HS-27A (cell line): Measurements from ENCODE around the gene TIMM21.
A peak's percentile ranks its signal among the peaks of the same experiment; 100 is the strongest.

Source experiments
- DNase-seq: peaks from one replicate; pipeline ENCODE4 v3.0.0-alpha.2; 2012; ENCODE audit warnings: low read depth, missing footprints

TIMM21 gene

DNA sequence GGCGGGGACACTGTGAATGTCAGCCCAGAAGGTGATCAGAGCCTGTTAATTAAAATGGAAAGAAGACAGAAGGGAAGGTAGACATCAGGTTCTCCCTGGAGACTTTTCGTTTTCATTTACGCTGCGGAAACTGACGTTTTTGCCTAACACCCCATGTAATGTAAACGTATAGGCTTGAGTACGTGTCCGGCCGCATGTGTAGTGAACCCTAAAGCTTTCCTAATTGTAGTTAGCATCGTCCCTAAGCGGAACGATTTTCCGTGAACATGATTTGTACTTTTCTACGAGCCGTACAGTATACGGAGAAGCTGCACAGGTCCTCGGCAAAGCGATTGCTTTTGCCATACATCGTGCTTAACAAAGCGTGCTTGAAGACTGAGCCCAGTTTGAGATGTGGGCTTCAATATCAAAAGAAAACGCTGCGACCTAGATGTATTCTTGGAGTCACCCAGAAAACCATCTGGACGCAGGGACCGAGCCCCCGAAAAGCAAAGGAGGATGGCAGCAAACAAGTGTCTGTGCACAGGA lies 284 bp downstream of the TIMM21 start:
- DNase-seq: peak; percentile 0

DNA sequence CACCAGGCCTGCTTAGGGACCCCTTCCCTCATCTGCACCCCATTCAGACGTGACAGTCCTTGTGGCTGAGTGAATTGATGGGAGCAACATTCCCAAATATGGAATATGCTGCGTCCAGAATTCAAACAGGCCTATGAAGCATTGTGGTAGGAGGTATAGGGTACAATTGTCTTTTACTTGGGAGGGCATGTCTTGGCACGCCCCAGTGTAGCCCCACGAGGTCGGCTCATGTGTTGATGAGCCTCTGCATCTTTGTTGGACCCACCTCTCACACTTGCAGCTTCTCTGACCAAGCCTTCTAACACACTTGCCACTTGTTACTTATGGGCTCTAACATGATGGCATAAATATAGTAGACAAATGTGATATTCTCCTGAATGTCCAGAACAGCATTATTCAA lies 1.6 kb downstream of the TIMM21 start:
- no peak for DNase-seq

GRCh38 chr18:74152270-74152669 lies 3.9 kb downstream of the TIMM21 start:
- DNase-seq: no peak

DNA sequence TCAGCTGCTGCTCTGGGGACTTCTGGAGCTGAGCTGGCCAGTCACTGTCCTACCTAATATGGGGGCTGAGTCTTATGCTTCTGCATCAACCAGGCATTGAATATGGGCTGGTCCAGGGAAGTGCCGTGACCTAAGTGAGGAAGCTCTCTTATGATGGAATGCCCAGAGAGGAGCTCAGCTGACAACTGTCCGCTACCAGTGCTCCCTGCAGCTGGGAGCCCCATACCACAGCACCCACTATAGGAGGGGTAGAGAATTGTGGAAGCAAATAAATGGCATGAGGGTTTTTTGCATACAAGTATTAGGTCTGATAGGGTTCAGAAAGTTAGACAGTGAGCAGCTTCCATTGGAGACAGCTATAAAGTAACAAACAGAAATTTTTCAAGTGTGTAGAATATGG lies 4.5 kb downstream of the TIMM21 start:
- DNase-seq: no peak

- DNase-seq: no peak
Observed at GRCh38 chr18:74153377-74153776, 5.1 kb downstream of the TIMM21 start.

DNA sequence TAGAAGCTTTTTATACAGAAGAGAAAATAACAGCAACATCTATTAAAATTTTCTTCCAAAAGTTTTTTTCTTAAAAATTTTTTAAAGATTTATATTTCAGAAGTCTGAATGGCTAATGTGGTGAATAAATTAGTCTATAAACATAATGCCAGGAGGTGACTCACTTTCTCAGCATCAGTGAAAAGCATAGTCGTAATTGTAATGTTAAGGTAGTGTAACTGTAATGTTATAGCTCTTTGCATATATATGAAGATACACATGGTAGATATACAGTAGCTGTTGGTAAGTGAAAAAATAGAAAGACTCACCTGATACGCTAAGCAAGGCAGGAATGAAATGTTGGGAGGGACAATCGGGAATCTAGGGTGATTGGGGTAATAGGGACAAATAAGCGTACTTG lies 5.5 kb downstream of the TIMM21 start:
- no peak for DNase-seq

- no peak for DNase-seq
Observed at GRCh38 chr18:74154716-74155115, 6.4 kb downstream of the TIMM21 start.

- DNase-seq: no peak
Observed at GRCh38 chr18:74155276-74155675, 7.0 kb downstream of the TIMM21 start.

GRCh38 chr18:74163019-74163660 lies 14.8 kb downstream of the TIMM21 start:
- DNase-seq: no peak

- no peak for DNase-seq
Observed at GRCh38 chr18:74166386-74166785, 18.1 kb downstream of the TIMM21 start.

GRCh38 chr18:74171910-74172606 lies 23.7 kb downstream of the TIMM21 start:
- no peak for DNase-seq

- DNase-seq: no peak
Observed at GRCh38 chr18:74172697-74173433, 24.5 kb downstream of the TIMM21 start.

DNA sequence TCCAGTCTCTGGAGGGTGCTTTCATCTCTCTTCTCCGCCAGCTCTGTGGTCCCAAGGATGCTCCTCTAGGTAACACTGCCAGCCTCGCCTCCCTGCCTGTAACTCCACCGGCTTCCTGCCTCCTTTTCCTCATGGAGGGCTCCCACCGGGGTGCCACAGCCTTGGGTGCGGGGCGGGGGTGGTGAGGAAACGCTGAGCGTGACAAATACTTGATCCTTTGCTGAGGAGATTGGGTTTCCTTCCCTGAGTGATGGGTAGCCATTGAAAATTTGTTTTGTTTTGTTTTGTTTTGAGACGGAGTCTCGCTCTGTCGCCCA lies 25.1 kb downstream of the TIMM21 start:
- DNase-seq: no peak

- no peak for DNase-seq
Observed at GRCh38 chr18:74175658-74176057, 27.3 kb downstream of the TIMM21 start.

DNA sequence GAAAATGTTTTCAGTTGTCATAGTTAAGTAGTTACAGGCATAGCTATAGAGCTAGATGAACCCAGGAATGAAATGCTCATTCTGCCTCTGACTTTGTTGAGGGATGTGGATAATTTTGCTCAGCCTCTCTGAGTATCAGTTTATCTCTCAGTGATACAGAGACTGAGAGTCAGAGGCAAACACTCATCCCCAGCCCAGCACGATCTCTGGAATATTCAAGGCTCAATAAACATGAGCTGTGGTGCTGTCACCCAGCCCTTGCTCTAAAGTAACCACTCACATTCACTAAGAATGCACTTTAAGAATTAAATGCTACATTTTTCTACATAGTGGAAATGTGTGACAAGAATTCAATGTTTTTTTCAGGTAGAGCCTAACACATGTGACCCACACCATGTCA lies 30.6 kb downstream of the TIMM21 start:
- DNase-seq: no peak

- DNase-seq: no peak
Observed at GRCh38 chr18:74179623-74180199, 31.4 kb downstream of the TIMM21 start.

DNA sequence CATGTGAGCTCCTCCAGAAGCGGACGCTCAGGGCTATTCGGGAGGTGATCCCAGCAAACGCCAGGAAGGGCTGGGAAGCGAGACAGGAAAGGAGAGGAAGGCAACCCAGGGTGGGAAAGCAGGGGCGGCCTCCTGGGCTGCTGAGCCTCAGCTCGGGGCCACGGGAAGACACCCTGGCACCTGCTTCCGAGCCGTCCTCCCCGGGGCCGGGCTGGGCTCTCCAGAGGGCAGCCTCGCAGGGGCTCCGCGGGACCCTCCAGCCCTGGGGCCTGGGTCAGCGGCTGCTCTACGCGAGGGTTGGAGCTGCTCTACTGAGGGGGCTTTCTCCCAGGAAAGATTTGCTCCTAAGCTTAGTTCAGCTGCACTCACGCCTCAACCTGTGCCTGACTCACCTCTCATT lies 34.0 kb downstream of the TIMM21 start:
- DNase-seq: no peak

GRCh38 chr18:74183130-74183529 lies 34.8 kb downstream of the TIMM21 start:
- DNase-seq: no peak

DNA sequence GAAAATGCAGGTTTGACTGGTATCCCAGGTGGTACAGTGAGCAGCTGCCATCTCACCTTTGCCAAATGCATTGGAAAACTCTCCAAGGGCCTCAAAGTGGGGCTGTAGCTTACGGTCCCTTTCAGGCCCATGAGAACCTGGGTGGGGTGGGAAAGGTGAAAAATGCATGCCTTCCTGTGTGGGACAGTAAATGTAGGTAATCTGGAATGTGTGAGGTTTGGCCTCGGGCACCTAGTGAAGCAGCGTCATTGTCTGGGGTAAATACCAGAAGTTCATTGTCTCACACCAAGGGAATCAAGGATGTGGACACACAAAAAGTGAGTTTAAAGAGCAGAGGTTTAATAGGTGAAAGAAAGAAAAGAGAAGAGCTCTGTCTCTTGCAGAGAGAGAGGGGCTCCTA lies 36.6 kb downstream of the TIMM21 start:
- no peak for DNase-seq

DNA sequence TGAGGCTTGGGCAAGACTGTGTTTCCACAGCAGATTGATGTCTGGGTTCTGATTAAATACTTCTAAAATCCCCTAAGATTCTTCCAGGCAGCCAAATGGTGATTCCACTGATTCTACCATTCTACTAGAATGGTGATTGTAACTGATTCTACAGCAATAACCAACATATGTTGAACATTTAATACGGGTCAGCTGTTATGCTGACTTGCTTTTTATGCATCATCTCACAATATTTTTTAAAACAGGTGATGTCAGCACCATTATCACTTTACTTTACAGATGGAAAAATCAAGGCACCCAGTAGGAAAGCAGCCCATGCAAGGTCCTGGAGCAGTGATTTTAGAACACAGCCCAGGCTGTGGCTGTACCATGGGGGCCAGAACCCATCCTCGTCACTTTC lies 37.5 kb downstream of the TIMM21 start:
- DNase-seq: no peak

DNA sequence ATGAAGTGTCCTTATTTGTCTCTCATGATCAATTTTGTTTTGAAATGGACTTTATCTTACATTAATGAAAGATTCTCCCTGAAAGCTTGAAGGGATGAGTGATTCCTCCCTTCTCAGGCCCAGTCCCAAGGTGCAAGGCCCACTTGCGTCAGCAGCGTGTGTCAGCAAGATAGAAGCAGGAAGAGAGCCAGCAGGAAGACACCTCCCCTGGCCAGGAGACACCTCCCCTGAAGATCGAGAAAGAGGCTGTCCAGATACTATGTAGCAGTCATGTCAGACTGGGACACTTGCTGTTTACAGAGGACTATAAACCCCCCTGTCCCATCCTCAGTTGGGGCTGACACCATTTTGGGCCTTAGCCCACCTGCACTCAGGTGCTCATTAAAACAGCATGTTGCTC lies 38.3 kb downstream of the TIMM21 start:
- no peak for DNase-seq

DNA sequence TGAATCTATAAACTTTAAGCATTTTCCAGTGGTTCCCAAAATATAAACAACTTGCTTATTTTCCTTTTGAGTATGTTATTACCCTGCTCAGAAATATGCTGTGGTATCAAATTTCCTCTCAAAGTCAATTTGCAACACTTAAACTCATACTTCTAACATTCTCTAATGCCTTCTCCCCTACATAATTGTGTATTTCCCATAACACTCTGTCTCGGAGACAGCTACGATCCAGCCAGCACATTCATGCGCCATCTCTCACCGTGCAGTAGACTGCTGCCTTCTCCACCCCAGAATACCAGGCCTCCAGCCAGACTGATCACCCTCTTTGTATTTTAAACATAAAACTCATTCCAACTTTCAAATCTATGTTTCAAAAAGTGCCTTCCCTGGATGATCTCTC lies 41.8 kb downstream of the TIMM21 start:
- no peak for DNase-seq

GRCh38 chr18:74191577-74191976 lies 43.3 kb downstream of the TIMM21 start:
- DNase-seq: no peak
